K562 (cell line): ENCODE results near the gene KTI12. TPM values are rescaled to one million over a fixed set of nuclear protein-coding genes. Genes with fewer than 3 reads are reported as not detected.

ENCODE experiments used
- CEBPB ChIP-seq: fragments of 450-650 bp; IDR thresholded peaks from 2 replicates; pipeline ENCODE4 v1.6.1; 2016; ENCODE audit warnings: missing genetic modification characterization, missing compliant biosample characterization
- CTBP1 ChIP-seq: fragments of 450-650 bp; IDR thresholded peaks from 2 replicates; pipeline ENCODE4 v1.6.1; 2016; ENCODE audit warnings: borderline replicate concordance
- CTCFL ChIP-seq: IDR thresholded peaks from 2 replicates; pipeline ENCODE4 v1.6.1; 2011; ENCODE audit warnings: borderline replicate concordance, low read depth, mild to moderate bottlenecking, moderate library complexity, low read length; ENCODE audit not compliant: insufficient read depth, poor library complexity, severe bottlenecking
- FOSL1 ChIP-seq: fragments of 200-800 bp; sonication (Bioruptor generic); conservative IDR thresholded peaks from 2 replicates; pipeline ENCODE4 v1.6.1; 2016; ENCODE audit warnings: missing genetic modification characterization, missing compliant biosample characterization
- FOXK2 ChIP-seq, 2 experiments: fragments of 450-650 bp; IDR thresholded peaks in 1 of 2; conservative IDR thresholded peaks in 1 of 2; 2 replicates each; pipeline ENCODE4 v1.6.1; 2016; ENCODE audit warnings: low read depth in 2 of 2, mild to moderate bottlenecking in 1 of 2
- FOXP4 ChIP-seq: sonication (generic); formaldehyde crosslinking; IDR thresholded peaks from 2 replicates; pipeline ENCODE4 v1.8.0; 2022; ENCODE audit warnings: mild to moderate bottlenecking, missing genetic modification reagents, borderline replicate concordance
- GATAD2A ChIP-seq: fragments of 450-650 bp; IDR thresholded peaks from 2 replicates; pipeline ENCODE4 v1.6.1; 2017
- KDM5B ChIP-seq: fragments of 200-600 bp; sonication (generic); IDR thresholded peaks from 2 replicates; pipeline ENCODE4 v1.6.1; 2012; ENCODE audit warnings: low read depth, mild to moderate bottlenecking, moderate library complexity, low read length, control low read depth, inconsistent platforms; ENCODE audit not compliant: insufficient replicate concordance
- L3MBTL2 ChIP-seq: fragments of 450-650 bp; IDR thresholded peaks from 2 replicates; pipeline ENCODE4 v1.6.1; 2016; ENCODE audit warnings: mild to moderate bottlenecking, moderate library complexity
- MCM5 ChIP-seq: fragments of 450-650 bp; IDR thresholded peaks from 2 replicates; pipeline ENCODE4 v1.6.1; 2016; ENCODE audit warnings: low read depth
- NR0B1 ChIP-seq: fragments of 450-650 bp; IDR thresholded peaks from one replicate; pipeline ENCODE4 v1.6.1; 2018; ENCODE audit warnings: mild to moderate bottlenecking, moderate library complexity; ENCODE audit not compliant: partially characterized antibody
- PTRF ChIP-seq: fragments of 450-650 bp; IDR thresholded peaks from 2 replicates; pipeline ENCODE4 v1.6.1; 2016; ENCODE audit warnings: mild to moderate bottlenecking, missing genetic modification characterization, missing compliant biosample characterization
- PYGO2 ChIP-seq: fragments of 450-650 bp; IDR thresholded peaks from 2 replicates; pipeline ENCODE4 v1.6.1; 2016; ENCODE audit warnings: mild to moderate bottlenecking, missing genetic modification characterization, moderate library complexity, missing compliant biosample characterization
- RAD51 ChIP-seq: fragments of 450-650 bp; IDR thresholded peaks from 2 replicates; pipeline ENCODE4 v1.7.1; 2016; ENCODE audit warnings: low read depth, mild to moderate bottlenecking, borderline replicate concordance
- RBBP5 ChIP-seq: fragments of 200-600 bp; sonication (generic); IDR thresholded peaks from 2 replicates; pipeline ENCODE4 v1.6.1; 2012; ENCODE audit warnings: borderline replicate concordance, mild to moderate bottlenecking, low read length, control low read depth, inconsistent platforms; ENCODE audit not compliant: insufficient read depth, poor library complexity, severe bottlenecking
- SMARCA5 ChIP-seq: fragments of 450-650 bp; IDR thresholded peaks from 2 replicates; pipeline ENCODE4 v1.6.1; 2016
- TBL1XR1 ChIP-seq, 2 experiments: IDR thresholded peaks; 2 replicates each; pipeline ENCODE4 v1.6.1; 2012; ENCODE audit warnings: improper control_type of control experiment in 2 of 2, low read length in 2 of 2, mild to moderate bottlenecking in 1 of 2
- TCF3 ChIP-seq: sonication (generic); formaldehyde crosslinking; IDR thresholded peaks from 2 replicates; pipeline ENCODE4 v1.4.0; 2020; ENCODE audit warnings: mild to moderate bottlenecking, missing genetic modification reagents
- ZEB2 ChIP-seq: fragments of 450-650 bp; IDR thresholded peaks from 2 replicates; pipeline ENCODE4 v1.6.1; 2016
- ZNF282 ChIP-seq: sonication (generic); formaldehyde crosslinking; IDR thresholded peaks from 2 replicates; pipeline ENCODE4 v1.8.1; 2023; ENCODE audit warnings: missing genetic modification reagents
- ZNF395 ChIP-seq: fragments of 200-800 bp; sonication (Bioruptor generic); IDR thresholded peaks from 2 replicates; pipeline ENCODE4 v1.6.1; 2017; ENCODE audit warnings: missing genetic modification characterization, missing compliant biosample characterization
- polyA plus RNA-seq, 8 experiments: library from polyadenylated mRNA; depleted of rRNA in 4 of 8; stranded (reverse) in 5 of 8; unstranded in 3 of 8; fragments of >200 nt; fragmentation: Nextera tagmentation in 2 of 8; fragmentation: Illumina TruSeq in 1 of 8; extraction: Ambion mirVana in 2 of 8; extraction: Trizol in 1 of 8; gene quantifications; 2 replicates each; pipeline versions ENCODE4 v1.2.1 to v1.2.3, GENCODE V29; 2011 to 2014; ENCODE audit warnings: inconsistent platforms in 1 of 8, missing spikeins in 1 of 8
- total RNA-seq, 7 experiments: library from RNA; depleted of rRNA in 6 of 7; stranded (reverse); fragments of >200 nt in 6 of 7; fragmentation: Illumina TruSeq in 2 of 7; extraction: Trizol in 2 of 7; gene quantifications; 2 replicates each; pipeline versions ENCODE4 v1.2.1 to v1.2.3, GENCODE V29; 2011 to 2021; ENCODE audit warnings: low replicate concordance in 1 of 7

KTI12 gene
- total and polyA plus RNA-seq, 9 of the 15 experiments (the other 6 are each of a cell fraction or from before 2014, with no cell fraction given) = 3.1 to 22.8 (median 11.6) TPM

- TF ChIP-seq NR0B1 (no peak), RAD51 (peak; percentile 90), PYGO2 (tag) (no peak), RBBP5 (peak; percentile 95), FOSL1 (tag) (peak; percentile 9; the same call in 1 of the 2 replicates), ZNF395 (CRISPR knock-in tag) (no peak), CTBP1 (peak; percentile 95), SMARCA5 (peak; percentile 90), GATAD2A (0 out of 2 replicates have a peak, but pooled peaks have one; percentile 29), TBL1XR1 (IDR thresholded peaks at IDR 0.05; ENCODE audit: low read length in 2 of 2) (peak in 1 of 2 experiments; percentile 48; a peak in 1 of 4 replicates), ZEB2 (peak; percentile 53; the same call in 1 of the 2 replicates), L3MBTL2 (peak; percentile 80), TCF3 (CRISPR knock-in tag) (0 out of 2 replicates have a peak, but pooled peaks have one; percentile 5), ZNF282 (CRISPR knock-in tag) (0 out of 2 replicates have a peak, but pooled peaks have one; percentile 62), FOXK2 (conservative IDR thresholded peaks at IDR 0.05 in 1 of 2, IDR thresholded peaks at IDR 0.05 in 1 of 2; ENCODE audit: low read depth in 2 of 2) (peak in 1 of 2 experiments; percentile 39; a peak in 2 of 4 replicates), PTRF (no peak), KDM5B (peak; percentile 62), MCM5 (no peak), FOXP4 (CRISPR knock-in tag) (peak; percentile 89; the same call in 1 of the 2 replicates), CTCFL (peak; percentile 67), CEBPB (tag) (no peak)
Observed at GRCh38 chr1:52056163-52056936, 22.7 kb upstream of the KTI12 start, which contains the start of gene BTF3L4 (continued).
